Natural killer cell (primary cell): ENCODE data around the gene POLR3H. TPM values are rescaled to one million over a fixed set of nuclear protein-coding genes. Genes with fewer than 3 reads are reported as not detected.
A peak's percentile ranks its signal among the peaks of the same experiment; 100 is the strongest.

Source experiments
- ATAC-seq, 3 donors: fragments of 150-1000 bp in 2 of 3; fragments of 200-7000 bp in 1 of 3; cut with Tn5 transposase; 1 replicate in 1 of 3; 2 replicates in 2 of 3; pipeline ENCODE4 v1.10.0; 2021; ENCODE audit warnings: mild to moderate bottlenecking in 2 of 3, moderate library complexity in 2 of 3
- DNase-seq, 2 donors: peaks; one replicate each; pipeline versions ENCODE4 v3.0.0 to v3.0.0-alpha.2; 2013 to 2021; ENCODE audit warnings: mixed read lengths in 1 of 2
- H3K27ac ChIP-seq: one replicate; pipeline ENCODE4 v1.5.1; 2013; ENCODE audit warnings: mild to moderate bottlenecking, low read length
- H3K27me3 ChIP-seq: one replicate; pipeline ENCODE4 v1.6.1; 2013; ENCODE audit warnings: low read length; ENCODE audit not compliant: control insufficient read depth, insufficient read depth
- H3K36me3 ChIP-seq: one replicate; pipeline ENCODE4 v1.6.1; 2013; ENCODE audit warnings: low read length; ENCODE audit not compliant: control insufficient read depth, insufficient read depth
- H3K4me1 ChIP-seq: one replicate; pipeline ENCODE4 v1.6.1; 2013; ENCODE audit warnings: low read length; ENCODE audit not compliant: control insufficient read depth, insufficient read depth
- H3K4me3 ChIP-seq: one replicate; pipeline ENCODE4 v1.5.1; 2013; ENCODE audit warnings: low read length
- H3K9me3 ChIP-seq: one replicate; pipeline ENCODE4 v1.6.1; 2013; ENCODE audit warnings: low read length; ENCODE audit not compliant: control insufficient read depth, insufficient read depth
- H3K27ac Mint-ChIP-seq, 2 donors: one replicate each; pipeline ENCODE4 v1.8.0; 2022; ENCODE audit warnings: mild to moderate bottlenecking in 2 of 2, mixed read lengths in 2 of 2, moderate library complexity in 1 of 2
- H3K27me3 Mint-ChIP-seq, 2 donors: one replicate each; pipeline ENCODE4 v1.8.0; 2022; ENCODE audit warnings: low read depth in 2 of 2, mixed read lengths in 2 of 2
- H3K36me3 Mint-ChIP-seq: one replicate; pipeline ENCODE4 v1.8.0; 2022; ENCODE audit warnings: mixed read lengths
- H3K4me1 Mint-ChIP-seq, 2 donors: one replicate each; pipeline ENCODE4 v1.8.0; 2022; ENCODE audit warnings: mixed read lengths in 2 of 2
- H3K4me3 Mint-ChIP-seq: one replicate; pipeline ENCODE4 v1.8.0; 2022; ENCODE audit warnings: mild to moderate bottlenecking, moderate library complexity, mixed read lengths
- H3K9me3 Mint-ChIP-seq, 2 donors: one replicate each; pipeline ENCODE4 v1.8.0; 2022; ENCODE audit warnings: mixed read lengths in 2 of 2
- CTCF ChIP-seq: fragments of 200-600 bp; IDR thresholded peaks from one replicate; pipeline ENCODE4 v1.8.0; 2022; ENCODE audit warnings: antibody characterized with exemption
- WGBS: methylation state at CpG from one replicate; pipeline ENCODE4 v1.1.7; 2013; ENCODE audit warnings: missing lambda C conversion rate; ENCODE audit not compliant: insufficient coverage; 5-methylcytosine and 5-hydroxymethylcytosine counted together
- intact Hi-C: fragments of 100-400 bp; cut with micrococcal nuclease; formaldehyde crosslinking; loops from one replicate; pipeline ENCODE4 v1.14.2; 2022
- total RNA-seq, 4 donors: library from RNA; stranded (reverse); fragments of 120-200 nt in 1 of 4; gene quantifications; one replicate each; pipeline versions ENCODE4 v1.2.3 to v1.2.4, GENCODE V29; 2013 to 2022

POLR3H gene
- total RNA-seq, 3 donors from 2014 or later (not counting 1 experiment from before 2014, with no cell fraction given): 13.1 to 18.8 (median 16.2) TPM

- no peak for TF ChIP-seq CTCF
- Mint-ChIP-seq H3K27ac (no peak overlapping the region), H3K27me3 (peaks cover 0 to 3% of the 10 kb centered on the region in 2 donors), H3K4me3 (no peak overlapping the region), H3K36me3 (no peaks in the 10 kb centered on the region), H3K9me3 (no peaks in the 10 kb centered on the region), H3K4me1 (no peaks in the 10 kb centered on the region)
- no peak for ATAC-seq
- 85% methylated on average over 7 of the region's 7 CpGs for WGBS
- Histone ChIP-seq H3K9me3 (no peaks in the 10 kb centered on the region), H3K4me3 (no peak overlapping the region), H3K4me1 (no peaks in the 10 kb centered on the region), H3K27ac (no peak overlapping the region), H3K36me3 (no peaks in the 10 kb centered on the region), H3K27me3 (no peaks in the 10 kb centered on the region)
- intact Hi-C loops: no loop called here
- DNase-seq: no peak
Measured at GRCh38 chr22:41568811-41569210, 24.5 kb upstream of the POLR3H start.

- H3K36me3 Mint-ChIP-seq: no peaks in the 10 kb centered on the region
- Histone ChIP-seq H3K9me3 (no peaks in the 10 kb centered on the region), H3K4me3 (no peak overlapping the region), H3K27ac (no peak overlapping the region), H3K27me3 (peaks cover 2% of the 10 kb centered on the region), H3K36me3 (no peaks in the 10 kb centered on the region), H3K4me1 (no peaks in the 10 kb centered on the region)
- no peak for ATAC-seq
- no peak for DNase-seq
- H3K4me1 Mint-ChIP-seq: no peaks in the 10 kb centered on the region
- H3K9me3 Mint-ChIP-seq: no peaks in the 10 kb centered on the region
- H3K27me3 Mint-ChIP-seq: peaks cover 0 to 5% of the 10 kb centered on the region in 2 donors
- H3K27ac Mint-ChIP-seq: no peak overlapping the region
- H3K4me3 Mint-ChIP-seq: no peak overlapping the region
- intact Hi-C loops: no loop called here
- no peak for TF ChIP-seq CTCF
- 80% methylated on average over 3 of the region's 3 CpGs for WGBS
Measured at GRCh38 chr22:41567512-41567768, 23.2 kb upstream of the POLR3H start.

DNA sequence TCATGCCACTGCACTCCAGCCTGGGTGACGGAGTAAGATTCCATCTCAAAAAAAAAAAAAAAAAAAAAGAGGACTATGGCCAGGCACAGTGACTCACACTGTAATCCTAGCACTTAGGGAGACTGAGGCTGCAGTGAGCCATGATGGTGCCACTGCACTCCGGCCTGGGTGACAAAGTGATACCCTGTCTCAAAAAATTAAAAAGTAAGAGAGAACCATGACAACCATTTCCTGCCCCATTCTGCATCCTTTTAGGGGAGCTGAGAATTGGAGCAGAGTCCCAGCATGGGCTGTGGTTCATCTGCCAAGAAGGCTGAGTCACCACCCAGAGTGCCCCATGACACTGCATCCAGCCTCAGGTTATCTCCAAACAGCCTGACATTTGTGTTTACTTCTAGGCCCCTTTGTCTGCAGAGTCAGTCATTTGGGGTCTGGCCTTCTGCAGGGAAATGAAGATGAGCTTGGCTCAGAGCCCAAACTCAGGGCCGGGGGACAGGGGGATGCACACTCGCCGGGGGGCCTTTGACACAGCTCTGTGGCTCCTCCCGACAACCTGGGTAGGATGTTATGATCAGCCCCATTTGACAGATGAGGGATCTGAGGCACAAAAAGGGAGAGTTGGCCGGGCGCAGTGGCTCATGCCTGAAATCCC, 21.3 kb upstream of the POLR3H start:
- H3K27me3 ChIP-seq: peaks cover 16% of the 10 kb centered on the region
- DNase-seq: no peak
- intact Hi-C loops: no loop called here
- H3K36me3 ChIP-seq: no peaks in the 10 kb centered on the region
- H3K4me1 ChIP-seq: no peaks in the 10 kb centered on the region
- H3K36me3 Mint-ChIP-seq: no peaks in the 10 kb centered on the region
- ATAC-seq: peak in 1 of 3 donors; percentile 29
- H3K4me3 ChIP-seq: no peak overlapping the region
- H3K27me3 Mint-ChIP-seq: peaks cover 6 to 15% of the 10 kb centered on the region in 2 donors
- H3K4me1 Mint-ChIP-seq: no peaks in the 10 kb centered on the region
- H3K4me3 Mint-ChIP-seq: no peak overlapping the region
- 69% methylated on average over 8 of the region's 8 CpGs for WGBS
- H3K27ac Mint-ChIP-seq: no peak overlapping the region
- H3K9me3 ChIP-seq: no peaks in the 10 kb centered on the region
- no peak overlapping the region for H3K27ac ChIP-seq
- no peak for TF ChIP-seq CTCF
- no peaks in the 10 kb centered on the region for H3K9me3 Mint-ChIP-seq

GRCh38 chr22:41564563-41564962, 20.3 kb upstream of the POLR3H start:
- Histone ChIP-seq H3K4me3 (no peak overlapping the region), H3K4me1 (no peaks in the 10 kb centered on the region), H3K36me3 (no peaks in the 10 kb centered on the region), H3K27me3 (peaks cover 19% of the 10 kb centered on the region), H3K9me3 (no peaks in the 10 kb centered on the region), H3K27ac (no peak overlapping the region)
- H3K9me3 Mint-ChIP-seq: no peaks in the 10 kb centered on the region
- DNase-seq: no peak
- 89% methylated on average over 8 of the region's 8 CpGs for WGBS
- H3K4me1 Mint-ChIP-seq: no peaks in the 10 kb centered on the region
- ATAC-seq: no peak
- no peak overlapping the region for H3K27ac Mint-ChIP-seq
- no peak overlapping the region for H3K4me3 Mint-ChIP-seq
- no peaks in the 10 kb centered on the region for H3K36me3 Mint-ChIP-seq
- peaks cover 14 to 20% of the 10 kb centered on the region in 2 donors for H3K27me3 Mint-ChIP-seq
- intact Hi-C loops: no loop called here
- no peak for TF ChIP-seq CTCF
